GM12874 (cell line): ENCODE results near the gene PCAT7.

Source experiments
- CTCF ChIP-seq: IDR thresholded peaks from 2 replicates; pipeline ENCODE4 v1.5.1; 2011; ENCODE audit warnings: low read depth, mild to moderate bottlenecking, control low read depth, low read length, moderate library complexity; ENCODE audit not compliant: insufficient read depth

The PCAT7 gene

GRCh38 chr9:94612071-94612470, 57.2 kb downstream of the PCAT7 start:
- TF ChIP-seq CTCF, result no peak

- TF ChIP-seq CTCF, result no peak
These were observed 58.1 kb downstream of the PCAT7 start for GRCh38 chr9:94613003-94613402.

GRCh38 chr9:94619026-94619425, 64.1 kb downstream of the PCAT7 start:
- TF ChIP-seq CTCF, result no peak
